GM23248 (cell line): ENCODE results near the gene PTTG1. TPM values are rescaled to one million over a fixed set of nuclear protein-coding genes. Genes with fewer than 3 reads are reported as not detected.

Experiments
- DNase-seq: peaks from one replicate; pipeline ENCODE4 v3.0.0-alpha.2; 2015
- H2AFZ ChIP-seq: fragments of 200-600 bp; sonication (generic); 2 replicates; pipeline ENCODE4 v1.6.1; 2016; ENCODE audit warnings: antibody characterized with exemption
- H3F3A ChIP-seq: fragments of 200-600 bp; sonication (generic); 2 replicates; pipeline ENCODE4 v1.6.1; 2016; ENCODE audit warnings: mild to moderate bottlenecking, antibody characterized with exemption, mixed run types; ENCODE audit not compliant: insufficient read depth
- H3K27ac ChIP-seq: fragments of 200-600 bp; sonication (generic); 2 replicates; pipeline ENCODE4 v1.5.1; 2016; ENCODE audit warnings: mild to moderate bottlenecking
- H3K27me3 ChIP-seq: fragments of 200-600 bp; sonication (generic); replicated peaks from 2 replicates; pipeline ENCODE4 v1.6.1; 2016; ENCODE audit warnings: mild to moderate bottlenecking; ENCODE audit not compliant: insufficient read depth
- H3K36me3 ChIP-seq: fragments of 200-600 bp; sonication (generic); 2 replicates; pipeline ENCODE4 v1.6.1; 2016; ENCODE audit warnings: low read depth, mild to moderate bottlenecking
- H3K4me1 ChIP-seq: fragments of 200-600 bp; sonication (generic); 2 replicates; pipeline ENCODE4 v1.6.1; 2016; ENCODE audit warnings: mild to moderate bottlenecking; ENCODE audit not compliant: insufficient read depth
- H3K4me2 ChIP-seq: fragments of 200-600 bp; sonication (generic); one replicate; pipeline ENCODE4 v1.6.1; 2016; ENCODE audit warnings: mild to moderate bottlenecking; ENCODE audit not compliant: unreplicated experiment
- H3K4me3 ChIP-seq: fragments of 200-600 bp; sonication (generic); 2 replicates; pipeline ENCODE4 v1.5.1; 2016; ENCODE audit warnings: mild to moderate bottlenecking
- H3K79me2 ChIP-seq: fragments of 200-600 bp; sonication (generic); 2 replicates; pipeline ENCODE4 v1.6.1; 2016; ENCODE audit warnings: mild to moderate bottlenecking; ENCODE audit not compliant: insufficient read depth
- H3K9ac ChIP-seq: fragments of 200-600 bp; sonication (generic); 2 replicates; pipeline ENCODE4 v1.6.1; 2016; ENCODE audit warnings: mild to moderate bottlenecking
- H3K9me2 ChIP-seq: fragments of 200-600 bp; sonication (generic); 2 replicates; pipeline ENCODE4 v1.6.1; 2016; ENCODE audit warnings: mixed run types, mild to moderate bottlenecking, moderate library complexity; ENCODE audit not compliant: insufficient read depth
- H3K9me3 ChIP-seq: fragments of 200-600 bp; sonication (generic); one replicate; pipeline ENCODE4 v1.6.1; 2017; ENCODE audit warnings: low read depth
- H4K20me1 ChIP-seq: fragments of 200-600 bp; sonication (generic); 2 replicates; pipeline ENCODE4 v1.6.0; 2016; ENCODE audit not compliant: insufficient read depth
- EZH2 ChIP-seq: fragments of 200-600 bp; sonication (generic); IDR thresholded peaks from 2 replicates; pipeline ENCODE4 v1.6.1; 2018; ENCODE audit warnings: antibody characterized with exemption, mild to moderate bottlenecking; ENCODE audit not compliant: insufficient read depth, poor library complexity, severe bottlenecking
- EZH2phosphoT487 ChIP-seq: fragments of 200-600 bp; sonication (generic); IDR thresholded peaks from 2 replicates; pipeline ENCODE4 v1.6.1; 2018; ENCODE audit warnings: antibody characterized with exemption, moderate library complexity, mild to moderate bottlenecking, low read depth; ENCODE audit not compliant: insufficient read depth
- WGBS, 2 experiments: methylation state at CpG; one replicate each; pipeline ENCODE4 v1.1.6; 2015 to 2017; ENCODE audit warnings: low lambda C conversion rate in 2 of 2, low coverage in 1 of 2; ENCODE audit errors: missing lambda C conversion rate in 2 of 2; 5-methylcytosine and 5-hydroxymethylcytosine counted together
- in situ Hi-C: fragments of 300-500 bp; cut with MboI; formaldehyde crosslinking; loops from 2 replicates; pipeline ENCODE4 v1.15.0; 2020
- polyA plus RNA-seq: library from polyadenylated mRNA; unstranded; fragments of >200 nt; fragmentation: Nextera tagmentation; extraction: Ambion mirVana; gene quantifications from 2 replicates; pipeline ENCODE4 v1.2.1, GENCODE V29; 2016
- total RNA-seq: library from RNA; depleted of rRNA; stranded (reverse); fragments of >200 nt; shearing (Covaris generic); gene quantifications from 2 replicates; pipeline ENCODE4 v1.2.3, GENCODE V29; 2014; rRNA removed

The PTTG1 gene
- total RNA-seq: 22.8 and 49.0 TPM in 2 replicates
- 94.9 and 96.0 TPM in 2 replicates for polyA plus RNA-seq

DNA sequence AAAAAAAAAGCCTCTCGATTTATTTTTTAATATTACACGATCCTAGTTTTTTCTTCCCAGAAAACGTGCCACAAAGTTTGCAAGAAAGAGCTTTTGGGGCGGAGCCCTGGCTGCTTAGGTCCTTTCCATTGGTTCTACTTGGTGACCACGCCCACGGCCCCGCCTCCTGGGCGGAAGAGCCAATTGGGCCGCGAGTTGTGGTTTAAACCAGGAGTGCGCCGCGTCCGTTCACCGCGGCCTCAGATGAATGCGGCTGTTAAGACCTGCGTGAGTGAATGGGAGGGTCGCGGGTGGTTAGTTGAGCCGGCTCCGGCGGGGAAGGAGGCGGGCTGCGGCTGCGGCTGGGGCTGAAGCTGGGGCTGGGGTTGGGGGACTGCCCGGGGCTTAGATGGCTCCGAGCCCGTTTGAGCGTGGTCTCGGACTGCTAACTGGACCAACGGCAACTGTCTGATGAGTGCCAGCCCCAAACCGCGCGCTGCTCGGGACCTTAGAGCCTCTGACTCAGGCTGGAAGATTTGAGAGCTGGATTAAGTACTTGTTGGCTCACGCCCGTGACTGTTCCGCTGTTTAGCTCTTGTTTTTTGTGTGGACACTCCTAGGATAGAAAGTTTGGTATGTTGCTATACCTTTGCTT, at the start of gene PTTG1:
Gene PTTG1 (plus strand): TSS at position 231 of the 634 bp plus-strand sequence. CDS start 458 bp downstream, outside the sequence.
- WGBS, 2 experiments: 1% methylated on average over 31 to 39 of the region's 39 CpGs
- Histone ChIP-seq H3K9ac (peak within 1 kb of the TSS; percentile 85), H3K4me2 (peak within 1 kb of the TSS; percentile 99), H3K36me3 (no peaks in the 10 kb centered on the region), H3K79me2 (peaks cover 56% of the 10 kb centered on the region), H4K20me1 (no peaks in the 10 kb centered on the region), H3K27ac (peak within 1 kb of the TSS; percentile 79), H3K9me3 (no peaks in the 10 kb centered on the region), H3K9me2 (no peaks in the 10 kb centered on the region), H2AFZ (peak within 1 kb of the TSS; percentile 93), H3K27me3 (no peaks in the 10 kb centered on the region), H3K4me3 (peak within 1 kb of the TSS; percentile 81), H3F3A (peaks cover 14% of the 10 kb centered on the region), H3K4me1 (peaks cover 38% of the 10 kb centered on the region)
- peak; percentile 99 for DNase-seq
- in situ Hi-C loops: no loop called here
- no peak for TF ChIP-seq EZH2
- TF ChIP-seq EZH2phosphoT487: no peak

DNA sequence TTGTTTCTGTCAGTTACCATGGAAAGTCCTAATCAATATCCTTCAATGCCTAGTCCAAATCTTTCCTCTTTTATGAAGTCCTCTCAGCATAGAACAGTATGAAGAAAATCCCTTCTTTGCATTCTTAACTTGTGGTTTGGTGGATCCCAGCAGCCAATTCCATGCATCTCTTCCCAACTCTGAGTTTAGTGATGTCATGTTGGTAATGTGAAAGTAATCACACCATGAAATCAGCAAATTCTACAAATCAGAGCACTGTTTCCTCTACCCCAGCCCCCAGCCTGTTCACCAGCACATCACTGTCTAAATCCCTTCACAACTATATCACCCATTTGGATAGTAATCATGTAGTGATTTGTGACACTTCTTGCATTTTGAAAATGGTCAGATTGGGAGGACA, 46.5 kb upstream of the PTTG1 start:
- H3F3A ChIP-seq: no peaks in the 10 kb centered on the region

DNA sequence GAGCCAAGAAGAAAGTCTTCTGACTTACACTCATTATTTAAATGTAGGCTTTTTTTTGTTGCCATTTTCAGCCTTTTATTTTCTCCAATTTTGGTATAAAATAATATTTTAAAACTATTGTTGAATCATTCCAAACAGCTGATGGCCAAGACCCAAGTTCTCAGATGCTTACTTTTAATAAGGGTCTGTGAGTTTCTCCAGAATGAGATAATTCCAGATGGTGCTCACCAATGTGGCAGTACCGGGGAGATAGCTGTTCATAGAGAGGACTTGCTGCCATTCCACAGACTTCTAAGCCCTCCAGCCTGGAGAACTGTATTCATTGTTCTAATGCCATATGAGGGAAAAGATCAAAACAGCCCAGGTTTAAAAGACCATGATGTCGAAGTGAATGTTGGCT, 46.0 kb upstream of the PTTG1 start:
- Histone ChIP-seq H4K20me1 (no peaks in the 10 kb centered on the region), H3K9me3 (no peaks in the 10 kb centered on the region), H3K36me3 (no peaks in the 10 kb centered on the region), H2AFZ (no peak overlapping the region), H3K27me3 (peaks cover 45% of the 10 kb centered on the region), H3F3A (no peaks in the 10 kb centered on the region), H3K9ac (no peak overlapping the region), H3K9me2 (no peaks in the 10 kb centered on the region), H3K79me2 (no peaks in the 10 kb centered on the region), H3K27ac (no peak overlapping the region), H3K4me1 (no peaks in the 10 kb centered on the region), H3K4me3 (no peak overlapping the region), H3K4me2 (no peak overlapping the region)
- in situ Hi-C loops: no loop called here
- TF ChIP-seq EZH2 (no peak), EZH2phosphoT487 (no peak)
- 10 to 11% methylated on average over 2 of the region's 2 CpGs for WGBS, 2 experiments
- DNase-seq: no peak

More for the DNA sequence above, 46.5 kb upstream of the PTTG1 start:
- no peaks in the 10 kb centered on the region for H3K36me3 ChIP-seq
- no peaks in the 10 kb centered on the region for H3K79me2 ChIP-seq
- no peak overlapping the region for H3K4me2 ChIP-seq
- no peaks in the 10 kb centered on the region for H3K9me3 ChIP-seq
- no peak overlapping the region for H3K4me3 ChIP-seq
- no peaks in the 10 kb centered on the region for H3K9me2 ChIP-seq
- in situ Hi-C loops: no loop called here
- no peak overlapping the region for H2AFZ ChIP-seq
- H3K4me1 ChIP-seq: no peaks in the 10 kb centered on the region
- H4K20me1 ChIP-seq: no peaks in the 10 kb centered on the region
- peaks cover 45% of the 10 kb centered on the region for H3K27me3 ChIP-seq
- no peak for TF ChIP-seq EZH2
- no peak for TF ChIP-seq EZH2phosphoT487
- DNase-seq: no peak
- no peak overlapping the region for H3K27ac ChIP-seq
- H3K9ac ChIP-seq: no peak overlapping the region

DNA sequence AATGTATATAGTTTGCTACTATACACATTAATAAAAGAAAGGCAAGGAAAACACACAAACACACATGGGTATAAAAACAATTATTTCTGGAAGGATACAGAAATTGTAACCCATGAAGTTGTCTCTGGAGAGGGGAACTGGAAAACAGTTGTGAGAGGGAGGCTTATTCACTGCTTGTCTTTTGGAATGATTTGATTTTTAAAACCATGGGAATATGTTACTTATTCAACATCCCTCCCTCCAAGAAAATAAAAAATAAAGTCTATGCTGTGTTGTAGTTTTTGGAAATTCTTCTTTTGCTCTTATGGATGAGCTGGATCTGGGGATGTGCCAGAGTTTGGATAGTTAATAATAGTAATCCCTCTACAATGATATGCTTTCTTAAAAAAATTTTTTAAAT, 45.2 kb upstream of the PTTG1 start:
- no peaks in the 10 kb centered on the region for H3K36me3 ChIP-seq
- no peak overlapping the region for H3K4me3 ChIP-seq
- H3K9me3 ChIP-seq: no peaks in the 10 kb centered on the region
- in situ Hi-C loops: no loop called here
- TF ChIP-seq EZH2 (no peak), EZH2phosphoT487 (no peak)
- no peaks in the 10 kb centered on the region for H3F3A ChIP-seq
- DNase-seq: no peak
- H3K27me3 ChIP-seq: peaks cover 39% of the 10 kb centered on the region
- no peak overlapping the region for H3K4me2 ChIP-seq
- no peaks in the 10 kb centered on the region for H4K20me1 ChIP-seq
- H2AFZ ChIP-seq: no peak overlapping the region
- no peaks in the 10 kb centered on the region for H3K9me2 ChIP-seq
- H3K79me2 ChIP-seq: no peaks in the 10 kb centered on the region
- H3K9ac ChIP-seq: no peak overlapping the region
- no peak overlapping the region for H3K27ac ChIP-seq
- H3K4me1 ChIP-seq: no peaks in the 10 kb centered on the region

DNA sequence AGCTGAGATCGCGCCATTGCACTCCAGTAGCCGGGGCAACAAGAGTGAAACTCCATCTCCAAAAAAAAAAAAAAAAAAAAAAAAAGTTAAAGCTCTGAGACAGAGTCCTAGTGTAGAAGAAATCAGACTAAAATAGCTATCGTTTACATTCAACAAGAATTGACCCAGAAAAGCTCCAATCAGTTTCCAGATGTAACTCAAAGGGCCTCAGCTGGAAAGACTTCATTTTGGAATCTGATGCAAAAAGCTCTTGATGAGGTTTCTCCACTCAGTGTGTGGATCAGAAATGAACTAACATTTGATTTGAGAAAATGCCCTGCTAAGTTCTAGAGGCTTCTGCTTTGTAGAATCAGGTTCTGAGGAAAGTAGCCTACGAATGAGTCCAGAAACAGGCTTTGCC, 44.0 kb upstream of the PTTG1 start:
- no peaks in the 10 kb centered on the region for H4K20me1 ChIP-seq
- H3K79me2 ChIP-seq: no peaks in the 10 kb centered on the region
- DNase-seq: no peak
- no peaks in the 10 kb centered on the region for H3K4me1 ChIP-seq
- H3K4me3 ChIP-seq: no peak overlapping the region
- no peaks in the 10 kb centered on the region for H3F3A ChIP-seq
- peaks cover 30% of the 10 kb centered on the region for H3K27me3 ChIP-seq
- no peaks in the 10 kb centered on the region for H3K36me3 ChIP-seq
- no peak overlapping the region for H3K4me2 ChIP-seq
- WGBS, 2 experiments: 52 to 70% methylated on average over 2 to 5 of the region's 5 CpGs
- H3K9ac ChIP-seq: no peak overlapping the region
- no peak overlapping the region for H2AFZ ChIP-seq
- H3K9me2 ChIP-seq: no peaks in the 10 kb centered on the region
- in situ Hi-C loops: no loop called here
- H3K27ac ChIP-seq: no peak overlapping the region
- TF ChIP-seq EZH2phosphoT487: no peak
- no peak for TF ChIP-seq EZH2
- no peaks in the 10 kb centered on the region for H3K9me3 ChIP-seq
